ENCODE results near the gene MCTP1.

MCTP1 gene

GRCh38 chr5:94740286-94740685 lies 544.6 kb downstream of the MCTP1 start:
- Histone ChIP-seq H3K27ac (no peak overlapping the region), H3K9ac (no peak overlapping the region), H3K27me3 (no peaks in the 10 kb centered on the region), H3K4me2 (no peak overlapping the region), H3K4me3 (no peak overlapping the region), H4K20me1 (no peaks in the 10 kb centered on the region), H3K4me1 (no peaks in the 10 kb centered on the region), H3K36me3 (no peaks in the 10 kb centered on the region), H3K9me3 (no peaks in the 10 kb centered on the region)
- no peak for TF ChIP-seq Cebpa-rat (IDR thresholded peaks at IDR 0.05)

DNA sequence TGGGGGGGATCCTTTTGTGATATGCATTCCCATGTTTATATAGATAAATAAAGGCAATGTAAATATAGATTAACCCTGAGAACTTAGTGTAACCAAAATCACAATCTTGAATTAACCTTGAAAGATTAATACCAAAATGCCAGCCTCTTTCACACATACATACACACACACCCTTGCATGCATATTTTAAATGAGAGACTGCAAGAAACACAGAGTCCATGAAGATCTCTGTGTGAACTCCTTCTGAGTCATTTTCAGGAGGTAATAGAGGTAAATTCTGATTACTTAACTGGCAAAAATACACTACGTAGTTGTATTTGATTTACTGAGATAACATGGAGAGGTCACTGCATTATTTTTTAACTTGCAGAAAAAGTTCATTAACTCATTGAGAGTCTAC lies 548.4 kb downstream of the MCTP1 start:
- TF ChIP-seq Cebpa-rat (IDR thresholded peaks at IDR 0.05): no peak
- Histone ChIP-seq H3K27me3 (no peaks in the 10 kb centered on the region), H3K9ac (no peak overlapping the region)

DNA sequence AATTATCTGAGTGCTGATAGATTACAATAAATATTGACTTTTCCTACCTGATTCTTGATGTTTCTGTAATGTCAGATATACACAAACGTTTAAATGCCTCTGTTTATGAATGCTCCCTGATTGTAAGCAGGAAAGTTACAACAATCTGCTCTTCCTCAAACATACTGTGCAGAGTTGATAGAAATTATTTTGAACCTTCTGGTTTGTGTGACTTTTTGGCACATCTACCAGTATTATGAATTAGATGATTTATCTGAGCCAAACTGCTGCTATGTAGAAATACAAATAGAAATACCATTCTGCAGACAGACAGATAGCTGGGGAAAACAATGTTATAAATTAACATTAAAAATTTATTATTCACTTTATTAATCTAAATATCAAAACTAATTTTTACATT lies 553.4 kb downstream of the MCTP1 start:
- no peak for TF ChIP-seq Cebpa-rat (IDR thresholded peaks at IDR 0.05)
- no peaks in the 10 kb centered on the region for H3K4me1 ChIP-seq
- H3K4me2 ChIP-seq: no peak overlapping the region
- no peaks in the 10 kb centered on the region for H4K20me1 ChIP-seq
- H3K9ac ChIP-seq: no peak overlapping the region
- no peaks in the 10 kb centered on the region for H3K27me3 ChIP-seq
- no peaks in the 10 kb centered on the region for H3K9me3 ChIP-seq
- no peak overlapping the region for H3K4me3 ChIP-seq
- H3K36me3 ChIP-seq: no peaks in the 10 kb centered on the region
- H3K27ac ChIP-seq: no peak overlapping the region

More for the DNA sequence above, 548.4 kb downstream of the MCTP1 start:
- H4K20me1 ChIP-seq: no peaks in the 10 kb centered on the region
- no peak overlapping the region for H3K4me3 ChIP-seq
- no peak overlapping the region for H3K27ac ChIP-seq
- no peaks in the 10 kb centered on the region for H3K4me1 ChIP-seq
- no peak overlapping the region for H3K4me2 ChIP-seq
- no peaks in the 10 kb centered on the region for H3K9me3 ChIP-seq
- H3K36me3 ChIP-seq: no peaks in the 10 kb centered on the region

GRCh38 chr5:94725142-94725541 lies 559.8 kb downstream of the MCTP1 start:
- Histone ChIP-seq H3K27me3 (no peaks in the 10 kb centered on the region), H3K4me3 (no peak overlapping the region), H3K4me2 (no peak overlapping the region), H3K9ac (no peak overlapping the region), H3K4me1 (no peaks in the 10 kb centered on the region), H4K20me1 (no peaks in the 10 kb centered on the region), H3K27ac (no peak overlapping the region), H3K9me3 (no peaks in the 10 kb centered on the region), H3K36me3 (no peaks in the 10 kb centered on the region)
- no peak for TF ChIP-seq Cebpa-rat (IDR thresholded peaks at IDR 0.05)

- Histone ChIP-seq H4K20me1 (no peaks in the 10 kb centered on the region), H3K9me3 (no peaks in the 10 kb centered on the region), H3K27me3 (no peaks in the 10 kb centered on the region), H3K4me3 (no peak overlapping the region), H3K36me3 (peaks cover 8% of the 10 kb centered on the region; the same call in 1 of the 2 replicates), H3K27ac (no peak overlapping the region), H3K4me2 (no peak overlapping the region), H3K4me1 (no peaks in the 10 kb centered on the region), H3K9ac (no peak overlapping the region)
- no peak for TF ChIP-seq Cebpa-rat (IDR thresholded peaks at IDR 0.05)
Observed at GRCh38 chr5:94715768-94716167, 569.1 kb downstream of the MCTP1 start.

DNA sequence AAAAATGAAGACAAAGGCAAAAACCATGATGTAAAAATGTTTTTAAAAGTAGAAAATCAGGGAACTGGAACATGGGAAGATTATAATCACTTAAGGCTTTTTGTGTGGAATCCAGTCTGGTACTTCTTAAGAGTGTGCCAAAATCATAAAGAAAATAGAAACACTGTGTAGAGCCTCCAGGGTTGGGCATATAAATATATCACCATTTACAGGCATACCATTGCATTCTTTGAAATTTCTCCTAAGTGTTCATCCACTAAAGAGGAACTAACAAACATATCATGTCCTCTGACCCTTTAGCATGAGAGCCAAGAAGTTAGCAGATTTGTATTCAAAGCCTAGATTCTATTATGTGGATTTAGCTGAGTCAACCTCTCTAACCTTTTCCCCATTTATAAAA lies 573.1 kb downstream of the MCTP1 start:
- H3K36me3 ChIP-seq: peaks cover 28% of the 10 kb centered on the region
- H3K4me1 ChIP-seq: no peaks in the 10 kb centered on the region
- H3K4me2 ChIP-seq: no peak overlapping the region
- no peaks in the 10 kb centered on the region for H4K20me1 ChIP-seq
- no peak overlapping the region for H3K4me3 ChIP-seq
- no peak overlapping the region for H3K27ac ChIP-seq
- no peak for TF ChIP-seq Cebpa-rat (IDR thresholded peaks at IDR 0.05)
- H3K9me3 ChIP-seq: no peaks in the 10 kb centered on the region
- no peak overlapping the region for H3K9ac ChIP-seq
- no peaks in the 10 kb centered on the region for H3K27me3 ChIP-seq

GRCh38 chr5:94709277-94709676 lies 575.6 kb downstream of the MCTP1 start:
- no peak overlapping the region for H3K4me3 ChIP-seq
- TF ChIP-seq Cebpa-rat (IDR thresholded peaks at IDR 0.05): no peak
- peaks cover 28% of the 10 kb centered on the region for H3K36me3 ChIP-seq
- no peaks in the 10 kb centered on the region for H4K20me1 ChIP-seq
- H3K9me3 ChIP-seq: no peaks in the 10 kb centered on the region
- no peak overlapping the region for H3K9ac ChIP-seq
- H3K4me1 ChIP-seq: no peaks in the 10 kb centered on the region
- no peak overlapping the region for H3K4me2 ChIP-seq
- no peaks in the 10 kb centered on the region for H3K27me3 ChIP-seq
- H3K27ac ChIP-seq: no peak overlapping the region

DNA sequence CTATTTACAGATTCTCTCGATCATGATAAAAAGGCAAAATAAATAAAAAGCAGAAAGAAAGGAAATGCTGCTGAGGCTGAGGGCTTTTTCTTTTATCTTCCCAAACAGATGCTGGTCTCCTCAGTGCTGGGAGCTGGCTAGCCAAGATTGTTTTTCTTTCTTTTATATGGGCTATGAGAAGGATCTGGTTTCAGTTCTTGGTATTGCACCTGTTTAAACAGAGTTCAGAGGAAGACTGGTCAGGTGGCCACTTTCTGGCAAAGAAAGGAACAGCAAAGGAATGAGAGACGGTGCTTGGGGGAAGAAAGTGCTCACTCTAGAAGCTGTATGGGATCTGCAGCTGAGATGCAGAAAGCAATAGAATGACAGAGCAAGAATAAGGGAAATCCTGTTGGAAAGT lies 577.5 kb downstream of the MCTP1 start:
- no peaks in the 10 kb centered on the region for H4K20me1 ChIP-seq
- no peak overlapping the region for H3K4me3 ChIP-seq
- H3K9me3 ChIP-seq: no peaks in the 10 kb centered on the region
- H3K36me3 ChIP-seq: peaks cover 28% of the 10 kb centered on the region
- no peak overlapping the region for H3K9ac ChIP-seq
- no peak overlapping the region for H3K27ac ChIP-seq
- H3K4me2 ChIP-seq: no peak overlapping the region
- no peak for TF ChIP-seq Cebpa-rat (IDR thresholded peaks at IDR 0.05)
- H3K27me3 ChIP-seq: no peaks in the 10 kb centered on the region
- no peaks in the 10 kb centered on the region for H3K4me1 ChIP-seq

DNA sequence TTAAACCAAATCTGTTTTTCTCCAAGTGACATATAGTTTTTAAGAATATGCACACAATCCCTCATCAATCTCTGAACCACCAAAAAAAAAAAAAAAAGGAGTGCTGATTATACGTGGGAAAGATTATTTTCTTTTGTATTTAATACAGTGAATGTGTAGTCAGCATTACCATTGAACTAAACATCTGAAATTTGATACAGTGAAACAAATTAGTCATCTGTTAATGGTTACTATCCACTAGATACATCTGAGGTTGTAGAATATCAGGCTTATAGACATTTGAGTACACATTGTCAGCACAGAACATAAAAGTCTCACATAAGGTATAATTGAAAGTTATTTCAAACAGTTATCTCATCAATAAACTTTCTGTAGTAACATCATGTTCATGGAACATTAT lies 579.5 kb downstream of the MCTP1 start:
- H3K4me1 ChIP-seq: no peaks in the 10 kb centered on the region
- H4K20me1 ChIP-seq: no peaks in the 10 kb centered on the region
- H3K9me3 ChIP-seq: no peaks in the 10 kb centered on the region
- H3K9ac ChIP-seq: no peak overlapping the region
- peaks cover 18% of the 10 kb centered on the region for H3K36me3 ChIP-seq
- H3K4me2 ChIP-seq: no peak overlapping the region
- H3K27ac ChIP-seq: no peak overlapping the region
- no peaks in the 10 kb centered on the region for H3K27me3 ChIP-seq
- H3K4me3 ChIP-seq: no peak overlapping the region
- TF ChIP-seq Cebpa-rat (IDR thresholded peaks at IDR 0.05): no peak

DNA sequence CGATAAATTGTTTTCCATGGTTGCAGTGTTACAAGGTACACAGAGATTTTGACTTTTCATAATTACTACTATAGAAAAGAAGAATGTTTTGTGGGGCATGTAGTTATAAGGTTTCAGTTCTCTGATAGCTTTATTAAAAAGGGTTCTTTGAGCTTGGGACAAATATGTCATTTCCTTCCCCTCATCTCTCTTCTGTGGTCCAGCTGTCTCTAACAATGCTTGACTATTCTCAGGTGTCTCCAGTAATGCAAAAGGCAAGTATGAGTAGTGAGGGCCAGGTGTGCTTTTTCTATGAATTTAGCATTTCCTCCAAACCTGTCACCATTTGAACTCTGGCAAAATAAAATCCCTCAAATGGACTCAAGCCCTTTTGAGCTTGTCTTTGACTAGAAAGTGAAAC lies 582.2 kb downstream of the MCTP1 start:
- H3K27me3 ChIP-seq: no peaks in the 10 kb centered on the region
- H3K27ac ChIP-seq: no peak overlapping the region
- no peaks in the 10 kb centered on the region for H3K4me1 ChIP-seq
- H3K9me3 ChIP-seq: no peaks in the 10 kb centered on the region
- H3K36me3 ChIP-seq: 0 out of 2 replicates have a peak, but pooled peaks cover 3% of the 10 kb centered on the region
- no peaks in the 10 kb centered on the region for H4K20me1 ChIP-seq
- no peak overlapping the region for H3K4me3 ChIP-seq
- no peak overlapping the region for H3K4me2 ChIP-seq
- TF ChIP-seq Cebpa-rat (IDR thresholded peaks at IDR 0.05): no peak
- no peak overlapping the region for H3K9ac ChIP-seq

DNA sequence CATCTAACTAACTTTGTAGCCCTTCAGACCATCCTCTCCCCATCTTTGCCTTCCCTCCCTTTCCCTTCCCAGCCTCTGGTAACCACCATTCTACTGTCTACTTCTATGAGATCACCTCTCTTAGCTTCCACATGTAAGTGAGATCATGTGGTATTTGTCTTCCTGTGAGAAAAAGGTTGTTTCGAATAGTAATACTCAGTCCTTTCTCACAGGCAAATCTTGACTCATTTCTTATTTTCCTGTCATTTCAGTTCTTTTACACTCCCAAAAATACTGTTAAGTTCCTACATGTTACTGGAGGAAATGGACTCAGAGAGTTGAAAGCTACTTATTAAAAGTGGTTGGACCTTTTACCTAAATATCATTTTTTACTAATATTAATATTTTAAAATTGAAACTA lies 584.3 kb downstream of the MCTP1 start:
- no peak overlapping the region for H3K4me3 ChIP-seq

More for the DNA sequence above, 584.3 kb downstream of the MCTP1 start:
- H3K4me2 ChIP-seq: no peak overlapping the region
- no peak overlapping the region for H3K27ac ChIP-seq
- no peaks in the 10 kb centered on the region for H3K36me3 ChIP-seq
- no peaks in the 10 kb centered on the region for H4K20me1 ChIP-seq
- no peak for TF ChIP-seq Cebpa-rat (IDR thresholded peaks at IDR 0.05)
- H3K27me3 ChIP-seq: no peaks in the 10 kb centered on the region
- no peak overlapping the region for H3K9ac ChIP-seq
- H3K4me1 ChIP-seq: no peaks in the 10 kb centered on the region
- no peaks in the 10 kb centered on the region for H3K9me3 ChIP-seq
